ENCODE data around the gene GPATCH2L.

- no peak for TF ChIP-seq CTCF (IDR thresholded peaks at IDR 0.05)
- TF ChIP-seq POLR2A (IDR thresholded peaks at IDR 0.05): no peak
Measured at GRCh38 chr14:76235628-76236027, 83.9 kb downstream of the GPATCH2L start.
